Endodermal cell (in vitro differentiated cells): ENCODE measurements around the gene ZC2HC1B. TPM values are rescaled to one million over a fixed set of nuclear protein-coding genes. Genes with fewer than 3 reads are reported as not detected.

Experiments used
- DNase-seq: peaks from one replicate; pipeline ENCODE4 v3.0.0-alpha.2; 2017
- H3K27ac ChIP-seq: 2 replicates; pipeline ENCODE4 v1.5.1; 2013; ENCODE audit warnings: mild to moderate bottlenecking, low read depth, low read length, moderate library complexity
- H3K27me3 ChIP-seq: 2 replicates; pipeline ENCODE4 v1.6.1; 2013; ENCODE audit warnings: mild to moderate bottlenecking, low read length, moderate library complexity; ENCODE audit not compliant: insufficient read depth, control insufficient read depth, poor library complexity, severe bottlenecking
- H3K36me3 ChIP-seq: 2 replicates; pipeline ENCODE4 v1.7.0; 2013; ENCODE audit warnings: mild to moderate bottlenecking, low read length, moderate library complexity; ENCODE audit not compliant: control insufficient read depth, insufficient read depth
- H3K4me1 ChIP-seq: one replicate; pipeline ENCODE4 v1.7.0; 2013; ENCODE audit warnings: low read length; ENCODE audit not compliant: control insufficient read depth, insufficient read depth
- H3K4me3 ChIP-seq: 2 replicates; pipeline ENCODE4 v1.5.1; 2013; ENCODE audit warnings: mild to moderate bottlenecking, low read length, moderate library complexity
- H3K9ac ChIP-seq: 2 replicates; pipeline ENCODE4 v1.6.1; 2013; ENCODE audit warnings: mild to moderate bottlenecking, low read length, moderate library complexity; ENCODE audit not compliant: poor library complexity, severe bottlenecking; ENCODE audit errors: extremely low read depth
- H3K9me3 ChIP-seq: 2 replicates; pipeline ENCODE4 v1.6.1; 2013; ENCODE audit warnings: mild to moderate bottlenecking, low read length, moderate library complexity; ENCODE audit not compliant: control insufficient read depth
- H3K27ac Mint-ChIP-seq: 2 replicates; pipeline ENCODE4 v1.8.0; 2020; ENCODE audit warnings: mixed read lengths
- H3K27me3 Mint-ChIP-seq: 2 replicates; pipeline ENCODE4 v1.8.0; 2021; ENCODE audit warnings: mild to moderate bottlenecking, mixed read lengths; ENCODE audit not compliant: insufficient read depth
- H3K36me3 Mint-ChIP-seq: 2 replicates; pipeline ENCODE4 v1.8.0; 2020; ENCODE audit warnings: low read depth, mixed read lengths
- H3K4me1 Mint-ChIP-seq: 2 replicates; pipeline ENCODE4 v1.8.0; 2020; ENCODE audit warnings: mixed read lengths
- H3K4me3 Mint-ChIP-seq: 2 replicates; pipeline ENCODE4 v1.8.0; 2020; ENCODE audit warnings: mild to moderate bottlenecking, moderate library complexity, mixed read lengths
- H3K9me3 Mint-ChIP-seq: 2 replicates; pipeline ENCODE4 v1.8.0; 2020; ENCODE audit warnings: mild to moderate bottlenecking, mixed read lengths
- CTCF ChIP-seq: fragments of 200-600 bp; sonication (generic); conservative IDR thresholded peaks from 2 replicates; pipeline ENCODE4 v1.5.0; 2021; ENCODE audit warnings: antibody characterized with exemption, mild to moderate bottlenecking
- WGBS, 2 experiments: methylation state at CpG; one replicate each; pipeline versions ENCODE4 v1.1.5 to v1.1.7; 2013; ENCODE audit warnings: missing lambda C conversion rate in 2 of 2, mixed read lengths in 1 of 2; ENCODE audit not compliant: insufficient coverage in 1 of 2, insufficient read length in 1 of 2; 5-methylcytosine and 5-hydroxymethylcytosine counted together
- total RNA-seq, 2 donors: library from RNA; stranded (reverse); fragmentation: NEBNext Ultra II Directional in 1 of 2; extraction: Animal tissue kit (Norgen Biotek cat#: 25700) in 1 of 2; gene quantifications; 2 replicates in 1 of 2; 3 replicates in 1 of 2; pipeline ENCODE4 v1.2.1, GENCODE V29; 2021

Gene ZC2HC1B
- total RNA-seq, 2 donors from 2014 or later, result not detected

DNA sequence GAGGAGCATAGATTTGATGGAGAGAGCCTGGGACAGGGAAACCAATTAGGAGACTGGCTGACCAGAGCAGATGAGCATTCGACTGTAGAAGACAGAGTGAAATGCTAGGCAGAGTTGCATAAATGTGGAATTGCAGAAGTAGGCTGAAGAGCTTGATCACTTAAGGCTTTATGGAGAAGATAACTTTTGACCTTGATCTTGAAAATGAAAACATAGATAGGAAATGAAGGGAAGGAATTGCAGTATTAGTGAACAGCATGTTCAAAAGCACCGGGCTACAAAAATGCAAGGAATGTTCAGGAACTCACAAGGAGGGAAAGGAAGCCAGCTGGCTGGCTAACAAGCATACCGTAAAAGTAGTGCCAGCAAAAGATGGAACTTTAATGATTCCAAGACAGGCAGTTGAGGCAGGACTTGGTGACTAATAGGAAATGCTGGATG is 41.7 kb upstream of the ZC2HC1B start:
- no peaks in the 10 kb centered on the region for H3K4me1 ChIP-seq
- no peaks in the 10 kb centered on the region for H3K27me3 Mint-ChIP-seq
- H3K4me1 Mint-ChIP-seq, result no peaks in the 10 kb centered on the region
- peaks cover 48% of the 10 kb centered on the region for H3K36me3 Mint-ChIP-seq
- no peak overlapping the region for H3K9ac ChIP-seq
- H3K36me3 ChIP-seq, result peaks cover 82% of the 10 kb centered on the region
- peaks cover 2% of the 10 kb centered on the region for H3K9me3 ChIP-seq
- WGBS, 2 experiments, result 67 to 89% methylated on average over 3 of the region's 3 CpGs
- H3K27me3 ChIP-seq, result no peaks in the 10 kb centered on the region
- no peaks in the 10 kb centered on the region for H3K9me3 Mint-ChIP-seq
- TF ChIP-seq CTCF, result no peak
- H3K27ac ChIP-seq, result no peak overlapping the region
- H3K4me3 ChIP-seq, result no peak overlapping the region
- DNase-seq, result no peak
- H3K27ac Mint-ChIP-seq, result no peak overlapping the region
- no peak overlapping the region for H3K4me3 Mint-ChIP-seq

DNA sequence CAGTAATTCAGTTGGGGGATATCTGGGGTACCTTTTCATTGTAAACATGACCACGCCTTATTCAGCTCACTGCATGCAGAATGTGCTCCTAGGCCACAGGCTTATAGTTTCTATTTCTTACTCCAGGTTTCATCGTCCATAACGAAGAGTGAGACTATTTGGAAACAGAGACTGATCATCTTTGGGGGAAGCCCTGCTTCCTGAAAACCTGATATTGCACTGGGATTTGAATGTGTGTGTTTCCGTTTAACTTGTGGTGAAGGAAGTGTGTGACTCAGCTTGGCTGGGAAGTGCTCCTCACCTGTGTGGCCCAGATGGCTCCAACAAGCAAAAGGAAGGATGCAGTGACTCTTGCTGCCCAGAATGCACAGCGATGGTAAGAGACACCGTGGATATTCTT is 40.7 kb upstream of the ZC2HC1B start:
- Mint-ChIP-seq H3K4me3 (no peak overlapping the region), H3K27me3 (no peaks in the 10 kb centered on the region), H3K4me1 (no peaks in the 10 kb centered on the region), H3K9me3 (no peaks in the 10 kb centered on the region), H3K27ac (peak overlapping the region; percentile 60), H3K36me3 (peaks cover 42% of the 10 kb centered on the region)
- Histone ChIP-seq H3K4me3 (no peak overlapping the region), H3K27me3 (no peaks in the 10 kb centered on the region), H3K9ac (no peak overlapping the region), H3K9me3 (no peaks in the 10 kb centered on the region), H3K36me3 (peaks cover 80% of the 10 kb centered on the region), H3K4me1 (no peaks in the 10 kb centered on the region), H3K27ac (no peak overlapping the region)
- TF ChIP-seq CTCF, result no peak
- DNase-seq, result no peak
- 92 to 95% methylated on average over 5 to 6 of the region's 6 CpGs for WGBS, 2 experiments

- TF ChIP-seq CTCF, result no peak
- no peak overlapping the region for H3K27ac ChIP-seq
- Mint-ChIP-seq H3K4me1 (peaks cover 1% of the 10 kb centered on the region), H3K27ac (peak overlapping the region; percentile 30), H3K9me3 (no peaks in the 10 kb centered on the region), H3K4me3 (no peak overlapping the region), H3K36me3 (peaks cover 35% of the 10 kb centered on the region), H3K27me3 (no peaks in the 10 kb centered on the region)
- H3K4me3 ChIP-seq, result no peak overlapping the region
- no peaks in the 10 kb centered on the region for H3K4me1 ChIP-seq
- H3K9ac ChIP-seq, result no peak overlapping the region
- DNase-seq, result no peak
- H3K9me3 ChIP-seq, result no peaks in the 10 kb centered on the region
- no peaks in the 10 kb centered on the region for H3K27me3 ChIP-seq
- H3K36me3 ChIP-seq, result peaks cover 77% of the 10 kb centered on the region
Measured at GRCh38 chr6:143828572-143828971, 35.7 kb upstream of the ZC2HC1B start.
